ENCODE data around the gene AATK.

- TF ChIP-seq CTCF (IDR thresholded peaks at IDR 0.05) = no peak
- no peak for TF ChIP-seq POLR2A (IDR thresholded peaks at IDR 0.05)
Observed at GRCh38 chr17:81163703-81164370, 2.2 kb downstream of the AATK start.
